Stimulated activated CD8-positive, alpha-beta memory T cell treated with anti-CD3 and anti-CD28 coated beads, Interleukin-2, amount 100 ng/mL, for 48 hours (primary cell): ENCODE data around the gene RNF212B.
"Not testable (repeated sequence)": the region's sequence is repeated elsewhere in the genome, so short reads cannot be mapped to it uniquely, and the experiment has no call there.

Source experiments
- DNase-seq, 2 donors: peaks; one replicate each; pipeline ENCODE4 v3.0.0-alpha.2; 2020; ENCODE audit warnings: low read depth in 2 of 2

Gene RNF212B

GRCh38 chr14:23237772-23238594, at the start of gene RNF212B:
Gene RNF212B, plus strand, starts transcription at chr14:23237936. Its CDS starts 2,410 bp downstream, at chr14:23240346.
- peak; percentile 83 to 87 for DNase-seq

GRCh38 chr14:23193432-23193831, 44.3 kb upstream of the RNF212B start:
- no peak for DNase-seq

- no peak for DNase-seq
Observed at GRCh38 chr14:23195552-23196101, 42.1 kb upstream of the RNF212B start.

- not testable (repeated sequence) for DNase-seq
Observed at GRCh38 chr14:23196487-23196886, 41.2 kb upstream of the RNF212B start.

GRCh38 chr14:23199141-23199540, 38.6 kb upstream of the RNF212B start:
- not testable (repeated sequence) for DNase-seq

GRCh38 chr14:23202001-23202400, 35.7 kb upstream of the RNF212B start:
- no peak for DNase-seq

- DNase-seq, result no peak
Observed at GRCh38 chr14:23206422-23207145, 31.2 kb upstream of the RNF212B start.

- DNase-seq, result no peak
Observed at GRCh38 chr14:23207146-23207540, 30.6 kb upstream of the RNF212B start.

- DNase-seq, result no peak
Observed at GRCh38 chr14:23208324-23208723, 29.4 kb upstream of the RNF212B start.

GRCh38 chr14:23209651-23210423, 27.9 kb upstream of the RNF212B start:
- no peak for DNase-seq

GRCh38 chr14:23215421-23215820, 22.3 kb upstream of the RNF212B start:
- DNase-seq, result no peak

- DNase-seq, result no peak
Observed at GRCh38 chr14:23217032-23218020, 20.4 kb upstream of the RNF212B start.

- no peak for DNase-seq
Observed at GRCh38 chr14:23219075-23219474, 18.7 kb upstream of the RNF212B start.

- DNase-seq, result not testable (repeated sequence)
Observed at GRCh38 chr14:23224958-23225357, 12.8 kb upstream of the RNF212B start.

- no peak for DNase-seq
Observed at GRCh38 chr14:23227566-23227965, 10.2 kb upstream of the RNF212B start.

GRCh38 chr14:23228812-23229211, 8.9 kb upstream of the RNF212B start:
- DNase-seq, result no peak

- DNase-seq, result not testable (repeated sequence)
Observed at GRCh38 chr14:23232241-23232808, 5.4 kb upstream of the RNF212B start.

GRCh38 chr14:23240661-23241060, 2.9 kb downstream of the RNF212B start:
- no peak for DNase-seq

- not testable (repeated sequence) for DNase-seq
Observed at GRCh38 chr14:23241061-23241715, 3.5 kb downstream of the RNF212B start.

- no peak for DNase-seq
Observed at GRCh38 chr14:23242076-23242475, 4.3 kb downstream of the RNF212B start.
